Activated CD8-positive, alpha-beta memory T cell treated with anti-CD3 and anti-CD28 coated beads, Interleukin-2, amount 50 U/mL, for 1 hour (primary cell): Measurements from ENCODE around the gene GPANK1.

ENCODE experiments used
- DNase-seq: peaks from one replicate; pipeline ENCODE4 v3.0.0-alpha.2; 2020; ENCODE audit errors: extremely low read depth

The GPANK1 gene

DNA sequence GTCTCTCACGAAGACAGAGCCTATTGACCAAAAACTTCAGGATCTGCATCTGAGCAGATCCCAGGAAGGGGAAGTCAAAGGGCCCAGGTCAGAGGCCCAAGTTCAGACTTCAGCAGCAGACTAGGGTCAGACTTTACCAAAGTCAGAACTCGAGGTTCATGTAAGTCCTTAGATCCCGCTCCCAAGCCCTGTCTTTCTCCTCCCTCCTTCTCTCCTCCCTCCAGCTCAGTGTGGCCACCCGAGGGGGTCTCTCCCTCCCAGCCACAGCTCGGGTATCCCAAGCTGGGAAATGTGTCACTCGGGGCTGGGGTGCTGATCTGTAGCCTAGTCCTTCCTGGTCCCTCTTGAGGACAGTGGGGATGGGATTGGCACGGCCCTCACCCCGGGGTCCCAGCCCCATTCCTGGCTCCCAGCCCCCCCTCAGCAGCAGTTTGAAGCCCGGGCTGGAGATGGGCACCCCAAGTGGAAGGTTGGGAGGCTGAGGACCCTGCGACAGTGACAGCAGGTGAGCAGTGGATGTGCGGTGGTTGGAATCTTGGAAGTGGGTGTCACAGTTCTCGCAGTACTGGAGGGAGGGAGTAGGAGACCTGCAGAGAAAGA is 2.6 kb downstream of the GPANK1 start:
- DNase-seq, result no peak

DNA sequence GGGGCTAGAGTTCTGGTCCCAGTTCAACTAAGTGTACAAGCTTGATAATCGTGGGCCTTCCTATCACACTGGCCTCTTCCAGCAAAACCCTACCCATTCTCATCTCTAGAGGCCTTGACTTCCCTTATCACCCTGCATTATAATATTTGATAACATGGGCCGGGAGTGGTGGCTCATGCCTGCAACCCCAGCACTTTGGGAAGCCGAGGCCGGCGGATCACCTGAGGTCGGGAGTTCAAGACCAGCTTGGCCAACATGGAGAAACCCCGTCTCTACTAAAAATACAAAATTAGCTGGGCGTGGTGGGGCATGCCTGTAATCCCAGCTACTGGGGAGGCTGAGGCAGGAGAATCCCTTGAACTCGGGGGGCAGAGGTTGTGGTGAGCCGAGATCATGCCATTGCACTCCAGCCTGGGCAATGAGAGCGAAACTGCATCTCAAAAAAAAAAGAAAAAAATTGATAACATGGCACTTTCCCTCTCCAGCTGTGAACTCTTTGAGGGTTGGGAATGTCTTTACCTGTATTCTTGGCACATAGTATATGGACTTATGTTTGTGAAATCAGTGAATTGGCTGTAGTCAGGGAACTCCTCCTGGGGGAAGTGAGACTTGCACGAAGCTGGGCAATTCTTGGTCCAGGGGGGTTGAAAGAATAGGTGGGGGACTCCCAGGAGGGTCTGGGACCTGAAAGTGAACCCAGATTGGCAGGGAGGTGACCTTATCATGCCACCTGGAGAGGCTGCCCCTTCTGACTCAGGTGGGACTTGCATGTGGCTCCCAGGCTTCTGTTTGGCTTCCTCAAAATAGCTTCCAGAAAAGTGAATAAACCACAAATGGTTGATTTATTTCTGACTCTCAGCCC is 3.3 kb downstream of the GPANK1 start:
- DNase-seq, result no peak

GRCh38 chr6:31660381-31661261 is 4.2 kb downstream of the GPANK1 start, which contains the start of gene C6orf47:
TSS of gene C6orf47 (minus strand) at chr6:31660778. CDS start at chr6:31659947, 831 bp downstream.
- DNase-seq, result peak; percentile 40

GRCh38 chr6:31659649-31660380 is 5.0 kb downstream of the GPANK1 start:
- no peak for DNase-seq

GRCh38 chr6:31658983-31659648 is 5.7 kb downstream of the GPANK1 start:
- DNase-seq, result no peak

GRCh38 chr6:31658158-31658688 is 6.6 kb downstream of the GPANK1 start:
- DNase-seq, result no peak

DNA sequence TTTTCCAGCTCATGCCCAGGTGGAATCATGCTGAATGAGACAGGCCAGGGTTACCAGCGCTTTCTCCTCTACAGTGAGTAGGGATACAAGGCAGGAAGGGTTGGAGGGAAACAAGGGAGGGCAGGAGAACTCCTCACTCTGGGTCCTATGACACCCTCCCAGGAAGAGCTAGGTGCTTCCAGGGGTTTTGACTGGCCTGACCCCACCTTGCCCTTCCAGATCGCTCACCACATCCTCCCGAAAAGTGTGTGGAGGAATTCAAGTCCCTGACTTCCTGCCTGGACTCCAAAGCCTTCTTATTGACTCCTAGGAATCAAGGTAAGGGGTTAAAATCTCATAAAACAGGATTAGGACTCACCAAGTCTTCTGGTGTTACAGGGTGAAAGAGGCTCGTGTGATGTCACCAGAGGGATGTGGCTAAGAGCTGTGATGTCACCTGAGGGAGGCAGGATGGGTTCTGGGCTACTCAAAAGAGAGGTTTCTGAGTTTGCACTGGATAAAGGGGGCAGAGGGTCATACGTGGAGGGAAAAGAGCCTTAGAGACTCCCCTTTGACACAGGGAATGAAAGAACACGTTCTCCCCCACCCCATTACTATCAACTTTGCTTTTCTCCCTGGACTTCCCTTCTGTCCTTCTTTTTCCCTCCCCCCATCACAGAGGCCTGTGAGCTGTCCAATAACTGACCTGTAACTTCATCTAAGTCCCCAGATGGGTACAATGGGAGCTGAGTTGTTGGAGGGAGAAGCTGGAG is 7.2 kb downstream of the GPANK1 start:
- DNase-seq, result no peak

- no peak for DNase-seq
Measured at GRCh38 chr6:31655349-31656237, 9.2 kb downstream of the GPANK1 start, which contains the start of gene APOM. TSS of gene APOM (plus strand) at chr6:31655894. CDS start at chr6:31655967, 73 bp downstream.

- no peak for DNase-seq
Measured at GRCh38 chr6:31654574-31655348, 10.0 kb downstream of the GPANK1 start.

DNA sequence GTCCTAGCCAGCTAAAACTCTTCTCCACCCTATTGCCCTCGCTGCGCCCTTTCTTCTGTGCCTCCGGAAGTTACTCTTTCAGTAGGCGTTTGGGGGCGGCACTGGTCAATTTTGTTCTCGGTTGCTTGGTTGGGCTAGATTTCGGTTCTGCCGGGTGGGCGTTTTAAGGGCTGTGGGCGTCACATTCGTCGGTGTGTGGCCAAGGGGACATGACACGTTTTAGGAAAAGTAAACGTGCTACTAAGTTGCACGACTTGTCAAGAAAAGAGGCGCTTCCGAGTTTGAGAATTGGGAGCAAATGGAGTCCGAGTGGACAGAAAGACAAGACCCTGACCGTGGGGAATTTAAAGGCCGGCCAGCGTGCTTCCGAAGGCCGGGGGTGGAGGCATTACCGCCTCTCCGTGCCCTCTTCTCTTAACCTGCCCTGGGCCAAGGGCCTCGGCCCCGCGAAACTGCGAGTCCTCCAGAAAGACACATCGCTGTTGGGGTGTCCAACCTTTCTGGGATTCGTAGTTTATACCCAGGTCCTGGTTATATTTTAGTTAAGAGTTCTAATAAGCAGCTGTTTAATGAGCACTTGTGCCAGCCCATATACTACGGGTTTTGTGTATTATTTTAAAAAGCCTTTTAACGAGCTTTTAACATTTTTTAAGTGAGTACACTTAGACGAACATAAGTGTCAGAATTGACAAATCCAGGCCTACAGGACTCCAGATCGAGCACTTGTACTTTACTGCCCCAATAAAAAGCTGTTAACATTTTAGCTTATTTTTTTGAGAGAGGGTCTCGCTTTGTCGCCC is 11.7 kb downstream of the GPANK1 start:
- DNase-seq, result peak; percentile 73

DNA sequence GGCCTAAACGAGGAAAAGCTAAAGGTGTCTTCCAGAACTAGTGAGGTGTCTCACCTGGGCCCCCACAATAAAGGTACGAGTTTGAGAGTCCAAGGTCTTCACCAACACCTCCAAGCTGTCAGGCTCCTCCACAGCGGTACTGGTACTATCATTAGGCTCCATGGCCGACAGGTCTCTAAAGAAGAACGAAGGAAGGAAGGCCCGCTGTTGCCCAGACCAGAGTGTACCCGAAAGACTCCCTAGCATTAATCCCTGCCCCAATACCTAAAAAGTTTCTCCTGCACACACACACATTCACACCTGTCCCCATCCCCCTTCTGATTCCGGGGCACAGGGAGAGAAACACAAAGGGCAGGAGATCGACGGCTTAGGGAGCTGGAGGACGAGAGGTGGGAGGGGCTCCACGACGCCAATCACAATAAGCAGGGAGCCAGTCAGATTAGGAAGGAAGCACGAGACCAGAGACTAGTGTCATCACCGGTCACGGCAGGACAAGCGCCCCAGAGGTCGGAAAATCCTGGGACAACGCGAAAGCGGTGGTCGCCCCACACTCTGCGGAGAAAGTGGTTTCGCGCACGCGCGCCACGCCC is 13.1 kb downstream of the GPANK1 start:
- DNase-seq, result no peak

- no peak for DNase-seq
Measured at GRCh38 chr6:31645325-31645724, 19.5 kb downstream of the GPANK1 start.

GRCh38 chr6:31643818-31644454 is 20.9 kb downstream of the GPANK1 start:
- DNase-seq, result no peak

DNA sequence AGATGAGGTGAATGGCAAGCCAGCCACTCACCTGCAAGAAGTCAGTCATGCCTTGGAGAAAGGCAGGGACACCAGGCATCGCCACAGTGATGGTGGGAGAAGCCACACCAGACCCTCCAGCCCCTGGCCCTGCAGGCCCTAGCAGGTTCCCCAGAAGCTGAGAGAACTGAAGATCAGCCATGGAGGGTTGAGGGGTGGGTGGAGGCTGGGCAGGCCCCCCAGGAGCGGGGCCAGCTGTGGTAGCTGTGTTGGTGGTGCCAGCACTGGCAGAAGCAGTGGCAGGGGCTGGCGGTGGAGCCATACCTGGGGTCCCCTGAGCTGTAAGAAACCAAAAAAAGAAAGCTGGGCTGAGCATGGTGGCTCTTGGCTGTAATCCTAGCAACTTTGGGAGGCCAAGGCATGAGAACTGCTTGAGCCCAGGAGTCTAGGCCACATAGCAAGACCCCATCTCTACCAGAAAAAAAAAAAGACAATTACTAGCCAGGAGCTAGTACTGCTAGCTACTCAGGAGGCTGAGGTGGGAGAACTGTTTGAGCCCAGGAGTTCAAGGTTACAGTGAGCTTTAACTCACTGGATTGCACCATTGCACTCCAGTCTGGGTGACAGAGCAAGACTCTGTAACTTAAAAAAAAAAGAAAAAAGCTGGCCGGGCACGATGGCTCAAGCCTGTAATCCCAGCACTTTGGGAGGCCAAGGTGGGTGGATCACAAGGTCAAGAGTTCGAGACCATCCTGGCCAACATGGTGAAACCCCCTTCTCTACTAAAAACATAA is 21.8 kb downstream of the GPANK1 start:
- no peak for DNase-seq

GRCh38 chr6:31641370-31641769 is 23.4 kb downstream of the GPANK1 start:
- no peak for DNase-seq

GRCh38 chr6:31640612-31641011 is 24.2 kb downstream of the GPANK1 start:
- DNase-seq, result no peak
